ENCODE results near the gene CYB5D1.

- TF ChIP-seq CTCF (IDR thresholded peaks at IDR 0.05; ENCODE audit: poor library complexity): no peak
- no peak for TF ChIP-seq EZH2 (IDR thresholded peaks at IDR 0.05; ENCODE audit: borderline replicate concordance)
- no peak for TF ChIP-seq EZH2phosphoT487 (IDR thresholded peaks at IDR 0.05; ENCODE audit: low read depth, severe bottlenecking, unreplicated experiment)
Measured at GRCh38 chr17:7880076-7880868, 22.5 kb downstream of the CYB5D1 start.
